ENCODE measurements around the gene SGPP1. TPM values are rescaled to one million over a fixed set of nuclear protein-coding genes. Genes with fewer than 3 reads are reported as not detected.
A peak's percentile ranks its signal among the peaks of the same experiment; 100 is the strongest.

Gene SGPP1
- 10 to 100 TPM; 12.1 to 13.1 TPM for total RNA-seq

DNA sequence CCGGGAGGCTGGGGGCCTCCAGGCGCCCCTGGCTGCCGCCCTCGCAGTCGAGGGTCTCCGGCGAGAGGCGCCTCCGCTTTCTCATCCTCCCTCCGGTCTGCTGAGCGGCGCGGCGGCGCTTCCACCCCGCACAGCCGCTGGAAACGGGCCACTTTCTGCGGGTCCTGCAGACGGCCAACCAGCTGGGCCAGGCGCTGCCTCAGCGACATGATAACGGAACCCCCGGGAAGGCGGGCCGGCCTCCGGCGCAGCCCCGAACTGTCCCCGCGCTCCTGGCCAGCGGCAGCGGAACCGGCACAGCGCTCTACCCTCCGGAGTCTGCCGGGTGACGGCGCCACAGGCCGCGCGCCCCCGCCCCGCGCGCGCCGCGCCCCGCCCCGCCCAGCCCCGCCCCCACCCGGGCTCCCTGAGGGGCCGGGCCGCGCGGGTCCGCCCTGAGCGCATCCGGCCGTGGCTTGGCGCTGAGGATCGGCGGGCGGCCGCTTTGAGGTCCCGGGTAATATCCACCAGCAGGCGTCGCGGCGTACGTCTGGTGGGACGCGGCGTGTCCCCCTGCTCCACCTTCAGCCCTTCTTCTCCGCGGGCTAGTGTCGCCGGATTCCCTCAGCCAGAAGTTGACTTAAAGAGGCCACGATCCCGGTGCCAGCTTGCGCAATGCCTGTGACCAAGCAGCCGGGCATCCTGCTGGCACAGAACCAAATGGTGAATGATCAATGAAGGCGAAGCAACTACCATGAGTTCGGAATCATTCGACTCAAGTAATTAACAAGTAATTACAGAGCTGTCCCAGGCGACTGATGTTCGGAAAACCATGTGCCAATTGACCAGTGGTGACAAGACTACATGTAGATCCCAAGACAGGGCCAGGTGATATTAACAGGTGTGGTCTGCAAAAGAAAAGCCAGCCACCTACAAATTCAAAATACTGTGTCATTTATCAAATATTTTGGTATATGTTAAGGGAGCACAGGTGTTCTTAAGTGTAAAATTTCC is at the start of gene SGPP1:
SGPP1 (minus strand) TSS at position 330 of the 993 bp plus-strand sequence; CDS start at position 209, 121 bp downstream.
- no peaks in the 10 kb centered on the region for H3K9me3 Mint-ChIP-seq
- peak within 1 kb of the TSS; percentile 95 to 98 for H3K4me3 Mint-ChIP-seq
- DNase-seq, result peak; percentile 85
- H3K36me3 Mint-ChIP-seq (ENCODE audit: insufficient read depth in 2 of 2), result peaks cover 4 to 5% of the 10 kb centered on the region in 2 donors
- H3K27me3 Mint-ChIP-seq (ENCODE audit: low read depth), result no peaks in the 10 kb centered on the region
- H3K4me1 Mint-ChIP-seq (ENCODE audit: low read depth), result peaks cover 47% of the 10 kb centered on the region
- H3K27ac Mint-ChIP-seq, result peak within 1 kb of the TSS; percentile 94
- ATAC-seq (replicated peaks in 1 of 2), result peak; percentile 95 to 97

- Mint-ChIP-seq H3K4me3 (no peak overlapping the region), H3K4me1 (ENCODE audit: low read depth) (no peaks in the 10 kb centered on the region), H3K27ac (no peak overlapping the region), H3K36me3 (ENCODE audit: insufficient read depth in 2 of 2) (no peaks in the 10 kb centered on the region), H3K9me3 (no peaks in the 10 kb centered on the region), H3K27me3 (ENCODE audit: low read depth) (no peaks in the 10 kb centered on the region)
- ATAC-seq (replicated peaks in 1 of 2) (no peak), DNase-seq (no peak)
Measured at GRCh38 chr14:63777024-63777423, 49.2 kb upstream of the SGPP1 start.

DNA sequence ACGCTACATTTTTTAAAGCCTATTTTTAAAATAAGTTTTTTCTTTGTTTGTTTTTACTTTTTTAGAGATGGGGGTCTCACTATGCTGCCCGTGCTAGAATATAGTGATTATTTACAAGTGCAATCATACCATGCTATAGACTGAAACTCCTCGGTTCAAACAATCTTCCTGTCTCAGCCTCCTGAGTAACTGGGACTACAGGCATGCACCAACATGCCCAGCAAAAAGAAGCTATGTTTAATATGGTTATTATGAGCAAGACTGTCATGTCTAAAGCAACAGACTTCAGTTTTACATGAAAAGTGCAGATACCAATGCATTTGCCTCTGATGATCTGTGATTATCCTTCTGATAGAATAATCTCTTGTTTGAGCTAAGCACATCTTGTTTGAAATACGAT is 45.6 kb upstream of the SGPP1 start:
- no peaks in the 10 kb centered on the region for H3K36me3 Mint-ChIP-seq (ENCODE audit: insufficient read depth in 2 of 2)
- no peaks in the 10 kb centered on the region for H3K4me1 Mint-ChIP-seq (ENCODE audit: low read depth)
- ATAC-seq (replicated peaks in 1 of 2), result no peak
- no peak overlapping the region for H3K27ac Mint-ChIP-seq
- no peaks in the 10 kb centered on the region for H3K27me3 Mint-ChIP-seq (ENCODE audit: low read depth)
- DNase-seq, result no peak
- no peaks in the 10 kb centered on the region for H3K9me3 Mint-ChIP-seq
- H3K4me3 Mint-ChIP-seq, result no peak overlapping the region

DNA sequence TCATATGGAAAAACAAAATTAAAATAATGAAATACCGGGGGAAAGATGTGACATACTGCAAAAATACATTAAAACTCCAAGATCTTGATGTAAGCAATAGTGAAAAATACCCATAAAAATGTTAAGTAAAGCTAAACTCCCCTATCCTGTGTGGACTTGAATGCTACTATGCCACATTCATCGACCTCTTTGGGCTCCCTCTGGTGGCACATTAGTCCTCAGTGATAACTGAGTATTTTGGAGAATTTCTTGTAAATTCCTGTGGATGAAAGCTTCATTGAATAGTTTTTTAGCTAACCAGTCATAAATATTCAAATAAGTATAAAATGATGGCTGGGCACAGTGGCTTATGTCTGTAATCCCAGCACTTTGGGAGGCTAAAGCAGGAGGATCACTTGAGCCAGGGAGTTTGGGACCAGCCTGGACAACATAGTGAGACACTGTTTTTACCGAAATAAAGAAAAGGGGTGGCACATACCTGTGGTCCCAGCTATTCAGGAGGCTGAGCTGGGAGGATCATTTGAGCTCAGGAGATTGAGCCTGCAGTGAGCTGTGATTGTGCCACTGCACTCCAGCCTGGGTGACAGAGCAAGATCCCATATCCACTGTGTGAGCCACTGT is 42.4 kb upstream of the SGPP1 start:
- Mint-ChIP-seq H3K27ac (no peak overlapping the region), H3K27me3 (ENCODE audit: low read depth) (no peaks in the 10 kb centered on the region), H3K4me3 (no peak overlapping the region), H3K9me3 (no peaks in the 10 kb centered on the region), H3K4me1 (ENCODE audit: low read depth) (no peaks in the 10 kb centered on the region), H3K36me3 (ENCODE audit: insufficient read depth in 2 of 2) (no peaks in the 10 kb centered on the region)
- ATAC-seq (replicated peaks in 1 of 2), result peak; percentile 72 to 73
- peak; percentile 34 to 50 for DNase-seq

DNA sequence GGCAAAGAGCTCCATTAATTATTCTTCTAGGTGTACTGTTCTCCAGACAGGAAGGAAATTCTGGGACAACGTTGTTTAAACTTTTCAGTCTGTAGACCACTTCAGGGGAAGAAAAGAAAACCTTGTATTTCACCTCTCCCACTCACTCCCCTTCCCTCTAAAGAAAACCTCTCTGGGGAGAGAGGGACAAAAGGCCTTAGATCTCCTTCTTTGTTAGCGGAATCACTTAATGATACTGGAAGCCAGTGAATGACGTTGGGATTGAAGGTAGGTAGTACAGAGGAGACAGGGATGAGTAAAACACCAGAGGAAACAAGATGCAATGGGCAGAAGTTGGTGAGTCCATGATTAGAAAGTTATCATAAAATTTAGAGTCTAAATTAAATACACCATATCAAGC is 38.7 kb upstream of the SGPP1 start:
- DNase-seq (no peak), ATAC-seq (replicated peaks in 1 of 2) (no peak)
- Mint-ChIP-seq H3K4me3 (no peak overlapping the region), H3K27me3 (ENCODE audit: low read depth) (no peaks in the 10 kb centered on the region), H3K27ac (no peak overlapping the region), H3K36me3 (ENCODE audit: insufficient read depth in 2 of 2) (no peaks in the 10 kb centered on the region), H3K9me3 (no peaks in the 10 kb centered on the region), H3K4me1 (ENCODE audit: low read depth) (no peaks in the 10 kb centered on the region)

- Mint-ChIP-seq H3K4me1 (ENCODE audit: low read depth) (peaks cover 7% of the 10 kb centered on the region), H3K27ac (peak overlapping the region; percentile 12), H3K36me3 (ENCODE audit: insufficient read depth in 2 of 2) (no peaks in the 10 kb centered on the region), H3K4me3 (no peak overlapping the region), H3K27me3 (ENCODE audit: low read depth) (no peaks in the 10 kb centered on the region), H3K9me3 (no peaks in the 10 kb centered on the region)
- DNase-seq (no peak), ATAC-seq (replicated peaks in 1 of 2) (no peak)
Measured at GRCh38 chr14:63764620-63765139, 36.8 kb upstream of the SGPP1 start.

- peaks cover 12% of the 10 kb centered on the region for H3K4me1 Mint-ChIP-seq (ENCODE audit: low read depth)
- no peak for ATAC-seq (replicated peaks in 1 of 2)
- no peaks in the 10 kb centered on the region for H3K36me3 Mint-ChIP-seq (ENCODE audit: insufficient read depth in 2 of 2)
- no peak for DNase-seq
- no peaks in the 10 kb centered on the region for H3K9me3 Mint-ChIP-seq
- H3K27me3 Mint-ChIP-seq (ENCODE audit: low read depth), result no peaks in the 10 kb centered on the region
- no peak overlapping the region for H3K4me3 Mint-ChIP-seq
- no peak overlapping the region for H3K27ac Mint-ChIP-seq
Measured at GRCh38 chr14:63764103-63764502, 36.2 kb upstream of the SGPP1 start.

DNA sequence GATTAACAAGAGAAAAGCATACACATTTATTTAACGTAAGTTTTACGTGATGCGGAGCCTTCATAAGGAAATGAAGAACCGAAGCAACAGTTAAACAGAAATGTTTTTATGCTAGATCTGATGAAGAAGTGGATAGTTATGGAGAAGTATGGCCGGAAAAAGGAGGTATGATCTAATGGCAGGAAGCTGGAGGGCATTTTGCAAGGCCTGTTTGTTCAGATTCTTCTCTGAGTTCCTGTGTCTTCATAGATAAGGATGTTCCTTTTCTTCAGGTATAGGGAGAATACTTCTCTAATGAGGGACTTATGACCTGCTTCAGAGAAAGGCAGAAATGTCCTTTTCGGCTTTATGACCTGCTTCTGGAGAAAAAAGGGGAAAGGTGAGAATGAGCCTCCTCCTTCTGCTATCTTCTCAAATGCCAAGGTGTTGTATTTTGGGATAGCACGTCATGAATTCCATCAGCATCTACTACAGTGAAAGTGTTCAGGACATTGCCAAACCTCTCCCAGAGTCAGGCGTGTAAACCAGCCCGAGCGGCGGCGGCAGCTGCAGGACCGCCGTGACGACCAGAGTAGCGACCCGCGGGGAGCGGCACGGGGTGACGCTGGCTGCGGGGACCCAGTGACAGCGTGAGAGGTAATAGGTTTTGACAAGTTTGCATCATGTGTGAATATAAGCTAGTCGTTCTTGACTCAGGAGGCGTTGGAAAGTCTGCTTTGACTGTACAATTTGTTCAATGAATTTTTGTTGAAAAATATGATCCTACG is 33.7 kb upstream of the SGPP1 start:
- H3K4me3 Mint-ChIP-seq, result no peak overlapping the region
- ATAC-seq (replicated peaks in 1 of 2), result no peak
- no peaks in the 10 kb centered on the region for H3K9me3 Mint-ChIP-seq
- no peaks in the 10 kb centered on the region for H3K36me3 Mint-ChIP-seq (ENCODE audit: insufficient read depth in 2 of 2)
- DNase-seq, result no peak
- peaks cover 15% of the 10 kb centered on the region for H3K4me1 Mint-ChIP-seq (ENCODE audit: low read depth)
- H3K27me3 Mint-ChIP-seq (ENCODE audit: low read depth), result no peaks in the 10 kb centered on the region
- H3K27ac Mint-ChIP-seq, result no peak overlapping the region

DNA sequence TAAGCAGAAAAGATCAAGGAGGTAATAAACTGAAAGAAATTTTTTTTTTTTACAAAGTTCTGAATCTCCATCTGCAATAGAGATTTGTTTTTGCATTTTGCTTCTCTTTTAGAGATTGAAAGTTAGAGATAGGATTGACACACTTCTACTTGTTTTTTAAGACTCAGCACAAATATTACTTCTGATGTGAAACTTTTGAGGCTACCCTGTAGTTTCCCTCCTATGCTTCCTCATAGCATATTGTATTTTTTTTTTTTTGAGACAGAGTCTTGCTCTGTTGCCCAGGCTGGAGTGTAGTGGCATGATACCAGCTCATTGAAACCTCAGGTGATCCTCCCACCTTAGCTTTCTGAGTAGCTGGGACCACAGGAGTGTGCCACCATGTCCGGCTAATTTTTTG is 32.1 kb upstream of the SGPP1 start:
- ATAC-seq (replicated peaks in 1 of 2), result peak; percentile 55 to 61
- peak overlapping the region; percentile 90 for H3K27ac Mint-ChIP-seq
- no peaks in the 10 kb centered on the region for H3K36me3 Mint-ChIP-seq (ENCODE audit: insufficient read depth in 2 of 2)
- H3K4me3 Mint-ChIP-seq, result peak overlapping the region; percentile 68 to 87
- DNase-seq, result no peak
- H3K4me1 Mint-ChIP-seq (ENCODE audit: low read depth), result peaks cover 15% of the 10 kb centered on the region
- no peaks in the 10 kb centered on the region for H3K9me3 Mint-ChIP-seq
- no peaks in the 10 kb centered on the region for H3K27me3 Mint-ChIP-seq (ENCODE audit: low read depth)

DNA sequence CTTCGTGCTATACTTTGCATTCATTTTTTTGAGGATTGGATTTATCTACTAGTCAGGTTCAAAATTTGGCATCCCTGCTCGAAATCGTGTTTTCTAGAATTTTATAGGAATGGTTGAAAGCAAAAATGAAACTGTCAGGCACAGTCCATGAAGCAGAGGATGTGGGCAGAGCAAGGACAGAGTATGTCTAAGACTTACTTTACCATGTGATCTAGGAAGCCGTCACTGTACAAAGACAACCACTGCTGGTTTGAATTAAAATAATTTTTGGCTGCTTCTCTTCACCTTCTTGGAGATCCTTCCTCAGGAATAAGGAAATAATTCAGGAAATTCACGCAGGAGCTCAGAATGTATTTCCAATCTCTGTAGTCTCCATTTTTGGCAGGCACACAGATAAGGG is 31.6 kb upstream of the SGPP1 start:
- H3K27me3 Mint-ChIP-seq (ENCODE audit: low read depth), result no peaks in the 10 kb centered on the region
- H3K4me3 Mint-ChIP-seq, result peak overlapping the region; percentile 68 to 87
- H3K9me3 Mint-ChIP-seq, result no peaks in the 10 kb centered on the region
- peaks cover 15% of the 10 kb centered on the region for H3K4me1 Mint-ChIP-seq (ENCODE audit: low read depth)
- H3K27ac Mint-ChIP-seq, result peak overlapping the region; percentile 90
- ATAC-seq (replicated peaks in 1 of 2) (peak; percentile 69 to 83), DNase-seq (peak in 1 of 2 donors; percentile 5)
- H3K36me3 Mint-ChIP-seq (ENCODE audit: insufficient read depth in 2 of 2), result no peaks in the 10 kb centered on the region

GRCh38 chr14:63757211-63757610 is 29.3 kb upstream of the SGPP1 start:
- ATAC-seq (replicated peaks in 1 of 2), result no peak
- Mint-ChIP-seq H3K9me3 (no peaks in the 10 kb centered on the region), H3K27me3 (ENCODE audit: low read depth) (no peaks in the 10 kb centered on the region), H3K4me3 (no peak overlapping the region), H3K4me1 (ENCODE audit: low read depth) (peaks cover 23% of the 10 kb centered on the region), H3K27ac (no peak overlapping the region), H3K36me3 (ENCODE audit: insufficient read depth in 2 of 2) (no peaks in the 10 kb centered on the region)
- no peak for DNase-seq

- H3K36me3 Mint-ChIP-seq (ENCODE audit: insufficient read depth in 2 of 2), result no peaks in the 10 kb centered on the region
- H3K9me3 Mint-ChIP-seq, result no peaks in the 10 kb centered on the region
- ATAC-seq (replicated peaks in 1 of 2), result peak in 1 of 2 donors; percentile 28
- no peak for DNase-seq
- peaks cover 8% of the 10 kb centered on the region for H3K4me1 Mint-ChIP-seq (ENCODE audit: low read depth)
- no peak overlapping the region for H3K27ac Mint-ChIP-seq
- H3K4me3 Mint-ChIP-seq, result no peak overlapping the region
- no peaks in the 10 kb centered on the region for H3K27me3 Mint-ChIP-seq (ENCODE audit: low read depth)
Measured at GRCh38 chr14:63752449-63753169, 24.7 kb upstream of the SGPP1 start.

Data from activated T-cell treated with anti-CD3 and anti-CD28 coated beads, Interleukin-2, amount 50 U/mL, for 72 hours (primary cell).